IPS-18c (cell line): Measurements from ENCODE around the gene ITPR2.
"Not testable (repeated sequence)": the region's sequence is repeated elsewhere in the genome, so short reads cannot be mapped to it uniquely, and the experiment has no call there.

Experiments used
- H3K4me3 ChIP-seq: 2 replicates; pipeline ENCODE4 v1.7.0; 2013; ENCODE audit warnings: low read depth, mild to moderate bottlenecking, low read length, moderate library complexity; ENCODE audit not compliant: insufficient read depth
- H3K9me3 ChIP-seq: one replicate; pipeline ENCODE4 v1.6.1; 2013; ENCODE audit warnings: mild to moderate bottlenecking, low read length, moderate library complexity; ENCODE audit not compliant: control insufficient read depth, insufficient read depth

The ITPR2 gene

DNA sequence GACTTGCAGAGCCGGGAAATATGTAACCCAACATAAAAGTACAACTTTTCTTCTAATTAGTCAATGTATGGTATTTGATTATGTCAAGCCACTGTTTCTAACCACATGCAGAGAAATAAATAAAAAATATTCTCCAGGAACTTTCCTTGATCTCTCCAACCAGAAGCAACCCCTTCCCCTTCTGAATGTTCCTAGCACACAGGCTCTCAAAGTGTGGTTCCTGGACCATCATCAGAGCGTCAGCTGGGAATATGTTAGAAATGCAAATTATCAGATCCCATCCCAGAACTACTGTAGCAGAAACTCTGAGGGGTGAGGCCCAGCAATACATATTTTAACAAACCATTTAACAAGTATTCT lies 21.0 kb upstream of the ITPR2 start:
- H3K4me3 ChIP-seq, result no peak overlapping the region

GRCh38 chr12:26853303-26854030 lies 20.5 kb upstream of the ITPR2 start:
- Histone ChIP-seq H3K4me3 (no peak overlapping the region), H3K9me3 (no peaks in the 10 kb centered on the region)

More for the DNA sequence above, 21.0 kb upstream of the ITPR2 start:
- no peaks in the 10 kb centered on the region for H3K9me3 ChIP-seq

GRCh38 chr12:26851031-26851809 lies 18.2 kb upstream of the ITPR2 start:
- H3K4me3 ChIP-seq, result no peak overlapping the region
- H3K9me3 ChIP-seq, result no peaks in the 10 kb centered on the region

GRCh38 chr12:26848156-26848825 lies 15.3 kb upstream of the ITPR2 start:
- Histone ChIP-seq H3K4me3 (no peak overlapping the region), H3K9me3 (no peaks in the 10 kb centered on the region)

- Histone ChIP-seq H3K9me3 (no peaks in the 10 kb centered on the region), H3K4me3 (no peak overlapping the region)
Observed at GRCh38 chr12:26847431-26847830, 14.4 kb upstream of the ITPR2 start.

DNA sequence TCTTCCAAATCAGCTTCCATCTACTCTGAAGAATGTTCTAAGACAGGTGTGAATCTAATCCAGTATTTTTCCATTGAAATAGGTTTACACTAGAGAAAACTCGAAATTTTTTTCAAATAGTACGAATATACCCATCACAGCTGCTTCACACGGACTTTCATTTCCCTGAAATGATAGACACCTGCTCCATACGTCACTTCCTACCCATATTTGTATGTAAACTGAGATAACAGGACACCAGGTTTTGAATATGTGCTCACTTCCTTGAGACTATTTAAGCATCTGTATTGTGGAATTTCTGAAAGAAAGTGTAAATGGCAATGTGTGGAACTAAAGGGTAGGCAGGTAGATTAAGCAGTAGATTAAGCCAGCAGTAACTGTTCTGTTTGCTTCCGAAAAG lies 13.4 kb upstream of the ITPR2 start:
- no peaks in the 10 kb centered on the region for H3K9me3 ChIP-seq
- no peak overlapping the region for H3K4me3 ChIP-seq

DNA sequence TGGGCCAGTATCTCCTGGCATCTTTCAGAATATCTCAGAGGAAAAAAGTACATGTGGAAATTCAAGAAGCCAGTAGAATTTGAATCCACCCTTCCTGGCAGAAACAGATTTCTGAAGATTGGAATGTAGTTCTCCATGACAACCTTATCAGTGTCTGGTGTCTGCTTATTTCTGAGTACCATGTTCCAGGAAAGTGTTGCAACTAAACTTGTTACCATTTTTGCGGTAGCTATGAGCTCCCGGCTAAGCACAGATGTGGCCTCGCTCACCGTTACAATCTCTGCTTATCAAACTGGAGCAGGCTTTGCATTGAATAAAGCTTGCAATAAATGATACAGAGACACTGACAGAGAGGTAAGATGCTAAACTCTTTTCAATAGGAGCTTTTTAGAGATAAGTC lies 13.0 kb upstream of the ITPR2 start:
- Histone ChIP-seq H3K9me3 (no peaks in the 10 kb centered on the region), H3K4me3 (no peak overlapping the region)

DNA sequence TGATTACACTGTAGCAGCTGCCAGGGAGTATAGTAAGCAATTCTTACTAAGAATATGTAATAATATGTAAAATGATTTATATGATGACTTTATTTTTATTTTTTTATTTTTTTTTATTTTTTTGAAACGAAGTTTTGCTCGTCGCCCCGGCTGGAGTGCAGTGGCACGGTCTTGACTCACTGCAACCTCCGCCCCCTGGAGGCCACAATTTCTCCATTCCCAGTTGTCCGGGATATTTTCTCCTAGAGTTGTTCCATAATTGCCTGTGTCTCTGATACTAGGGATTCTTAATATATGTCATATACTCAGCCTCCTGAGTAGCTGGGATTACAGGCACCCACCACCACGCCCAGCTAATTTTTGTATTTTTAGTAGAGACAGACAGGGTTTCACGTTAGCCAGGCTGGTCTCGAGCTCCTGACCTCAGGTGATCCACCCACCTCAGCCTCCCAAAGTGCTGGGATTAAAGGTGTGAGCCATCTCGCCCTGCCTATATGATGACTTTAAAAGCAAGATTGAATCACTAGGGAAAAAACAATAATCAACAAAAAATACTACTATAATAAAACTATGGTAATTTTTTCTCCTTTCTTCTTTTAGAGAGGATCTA lies 12.2 kb upstream of the ITPR2 start:
- no peak overlapping the region for H3K4me3 ChIP-seq
- no peaks in the 10 kb centered on the region for H3K9me3 ChIP-seq

DNA sequence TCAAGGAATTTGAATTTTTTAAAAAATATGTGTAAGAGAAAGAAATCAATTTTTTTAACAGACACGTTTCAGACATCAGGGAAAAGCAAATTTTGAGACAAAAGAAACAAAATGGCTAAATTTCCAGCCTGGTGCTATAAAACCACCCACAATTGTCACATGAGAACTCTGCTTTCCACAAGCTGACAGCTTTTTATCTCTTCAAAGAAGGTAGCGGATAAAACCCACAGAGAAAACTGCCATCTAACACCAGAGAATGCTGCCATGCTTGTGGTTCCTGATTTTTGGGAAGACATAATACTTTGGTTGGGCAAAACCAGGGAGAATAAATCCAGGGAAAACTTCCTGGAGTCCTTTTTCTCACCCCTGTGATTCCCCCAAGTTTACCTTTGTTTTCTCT lies 10.3 kb upstream of the ITPR2 start:
- no peak overlapping the region for H3K4me3 ChIP-seq

DNA sequence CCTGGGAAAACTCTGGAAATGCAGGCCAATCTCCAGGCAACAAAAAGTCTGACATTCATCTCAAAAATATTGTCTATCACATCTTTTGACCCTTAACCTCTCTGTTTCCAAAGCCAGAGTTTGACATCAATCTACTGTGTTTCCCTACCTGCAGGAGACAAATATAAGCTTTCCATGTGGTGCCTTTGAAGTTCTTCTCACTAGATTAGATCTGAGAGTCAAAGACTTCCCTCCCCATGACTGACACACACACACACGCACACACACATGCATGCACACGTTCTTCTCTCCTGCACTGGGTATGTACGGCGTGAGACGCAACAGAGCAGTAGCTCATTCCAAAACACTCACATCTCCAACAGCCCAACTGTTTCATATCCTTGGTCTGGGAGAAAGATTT lies 8.1 kb upstream of the ITPR2 start:
- Histone ChIP-seq H3K4me3 (no peak overlapping the region), H3K9me3 (no peaks in the 10 kb centered on the region)

More for the DNA sequence above, 10.3 kb upstream of the ITPR2 start:
- no peaks in the 10 kb centered on the region for H3K9me3 ChIP-seq

- H3K4me3 ChIP-seq, result no peak overlapping the region
Observed at GRCh38 chr12:26839512-26839911, 6.5 kb upstream of the ITPR2 start.

DNA sequence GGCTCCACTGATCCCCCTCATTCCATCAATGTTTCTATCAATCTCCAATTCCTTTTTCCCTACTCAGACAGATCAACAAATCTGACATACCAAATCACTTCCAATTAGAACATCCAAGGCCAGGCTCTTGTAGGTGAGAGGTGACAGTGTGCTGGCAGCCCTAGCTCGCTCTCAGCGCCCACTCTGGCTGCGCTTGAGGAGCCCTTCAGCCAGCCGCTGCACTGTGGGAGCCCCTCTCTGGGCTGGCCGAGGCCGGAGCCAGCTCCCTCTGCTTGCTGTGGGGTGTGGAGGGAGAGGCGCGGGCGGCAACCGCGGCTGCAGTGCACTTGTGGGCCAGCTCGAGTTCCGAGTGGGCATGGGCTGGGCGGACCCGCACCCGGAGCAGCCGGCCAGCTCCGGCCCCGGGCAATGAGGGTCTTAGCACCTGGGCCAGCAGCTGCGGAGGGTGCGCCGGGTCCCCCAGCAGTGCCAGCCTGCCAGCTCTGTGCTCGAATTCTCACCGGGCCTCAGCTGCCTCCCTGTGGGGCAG lies 6.0 kb upstream of the ITPR2 start:
- Histone ChIP-seq H3K9me3 (no peaks in the 10 kb centered on the region), H3K4me3 (no peak overlapping the region)

More at GRCh38 chr12:26839512-26839911, 6.5 kb upstream of the ITPR2 start:
- no peaks in the 10 kb centered on the region for H3K9me3 ChIP-seq

DNA sequence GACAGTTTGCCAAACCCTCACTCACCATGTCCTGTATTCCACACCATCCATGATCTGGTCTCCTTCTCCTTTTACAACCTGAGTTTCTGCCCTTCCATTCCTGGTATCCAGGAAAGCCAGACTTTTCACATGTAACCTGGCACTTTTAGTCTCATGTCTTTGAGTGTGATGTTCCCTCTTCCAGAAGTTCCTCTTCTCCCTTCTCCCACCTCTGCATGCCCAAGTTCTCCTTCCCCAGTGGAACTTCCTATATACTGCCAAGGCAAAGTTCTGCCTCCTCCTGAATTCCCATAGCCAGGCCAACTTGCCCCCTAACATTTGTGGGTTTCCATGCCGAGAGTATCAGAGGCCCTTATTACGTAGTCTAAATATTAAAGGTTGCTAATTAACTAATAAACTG lies 3.2 kb upstream of the ITPR2 start:
- H3K9me3 ChIP-seq, result no peaks in the 10 kb centered on the region
- no peak overlapping the region for H3K4me3 ChIP-seq

GRCh38 chr12:26834503-26835060 lies 1.6 kb upstream of the ITPR2 start:
- not testable (repeated sequence) for H3K9me3 ChIP-seq, H3K4me3 ChIP-seq

- peak overlapping the region; percentile 59 for H3K4me3 ChIP-seq
- H3K9me3 ChIP-seq, result no peaks in the 10 kb centered on the region
Observed at GRCh38 chr12:26833743-26834490, 923 bp upstream of the ITPR2 start.

GRCh38 chr12:26831951-26832821 lies 808 bp downstream of the ITPR2 start:
- no peaks in the 10 kb centered on the region for H3K9me3 ChIP-seq
- H3K4me3 ChIP-seq, result peak overlapping the region; percentile 89
